Nephron (organoid): Measurements from ENCODE around the gene CTCF.

Experiments used
- H3K27ac Mint-ChIP-seq, 3 experiments: 2 replicates each; pipeline ENCODE4 v1.8.0; 2020; ENCODE audit warnings: mixed read lengths in 3 of 3, mild to moderate bottlenecking in 2 of 3, moderate library complexity in 1 of 3
- H3K27me3 Mint-ChIP-seq: 2 replicates; pipeline ENCODE4 v1.8.0; 2021; ENCODE audit warnings: low read depth, mild to moderate bottlenecking, moderate library complexity, mixed read lengths
- H3K36me3 Mint-ChIP-seq: 2 replicates; pipeline ENCODE4 v1.8.0; 2020; ENCODE audit warnings: low read depth, mixed read lengths
- H3K4me1 Mint-ChIP-seq: 2 replicates; pipeline ENCODE4 v1.8.0; 2020; ENCODE audit warnings: mixed read lengths
- H3K4me3 Mint-ChIP-seq, 3 experiments: 2 replicates each; pipeline ENCODE4 v1.8.0; 2020; ENCODE audit warnings: mild to moderate bottlenecking in 3 of 3, mixed read lengths in 3 of 3, moderate library complexity in 2 of 3
- H3K9me3 Mint-ChIP-seq: 2 replicates; pipeline ENCODE4 v1.8.0; 2020; ENCODE audit warnings: mixed read lengths
- CTCF ChIP-seq, 3 experiments: fragments of 200-600 bp; sonication (generic); IDR thresholded peaks; one replicate each; pipeline ENCODE4 v1.5.0; 2021; ENCODE audit warnings: antibody characterized with exemption in 3 of 3; ENCODE audit not compliant: unreplicated experiment in 3 of 3

Gene CTCF

GRCh38 chr16:67605641-67606040 lies 43.3 kb downstream of the CTCF start:
- H3K27me3 Mint-ChIP-seq: no peaks in the 10 kb centered on the region
- H3K4me3 Mint-ChIP-seq: no peak overlapping the region
- H3K27ac Mint-ChIP-seq: peak overlapping the region in 1 of 3 experiments; percentile 5
- peaks cover 6% of the 10 kb centered on the region for H3K4me1 Mint-ChIP-seq
- no peaks in the 10 kb centered on the region for H3K9me3 Mint-ChIP-seq
- peaks cover 12% of the 10 kb centered on the region for H3K36me3 Mint-ChIP-seq
- TF ChIP-seq CTCF (IDR thresholded peaks at IDR 0.05; ENCODE audit: unreplicated experiment in 3 of 3): no peak

DNA sequence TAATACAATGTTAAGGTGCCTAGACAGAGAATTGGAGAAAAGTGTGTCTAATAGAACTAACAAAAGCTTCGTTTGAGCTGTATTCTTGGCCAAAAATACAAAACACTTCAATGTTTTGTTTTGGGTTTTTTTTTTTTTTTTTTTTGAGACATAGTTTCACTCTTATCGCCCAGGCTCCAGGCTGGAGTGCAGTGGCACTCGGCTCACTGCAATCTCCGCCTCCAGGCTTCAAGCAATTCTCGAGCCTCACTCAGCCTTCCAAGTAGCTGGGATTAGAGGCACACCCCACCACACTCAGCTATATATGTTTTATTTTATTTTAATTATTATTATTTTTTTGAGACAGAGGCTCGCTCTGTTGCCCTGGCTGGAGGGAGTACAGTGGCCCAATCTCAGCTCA lies 44.3 kb downstream of the CTCF start:
- Mint-ChIP-seq H3K27me3 (no peaks in the 10 kb centered on the region), H3K36me3 (peaks cover 22% of the 10 kb centered on the region), H3K4me3 (no peak overlapping the region), H3K4me1 (no peaks in the 10 kb centered on the region), H3K27ac (no peak overlapping the region), H3K9me3 (no peaks in the 10 kb centered on the region)
- no peak for TF ChIP-seq CTCF (IDR thresholded peaks at IDR 0.05; ENCODE audit: unreplicated experiment in 3 of 3)

DNA sequence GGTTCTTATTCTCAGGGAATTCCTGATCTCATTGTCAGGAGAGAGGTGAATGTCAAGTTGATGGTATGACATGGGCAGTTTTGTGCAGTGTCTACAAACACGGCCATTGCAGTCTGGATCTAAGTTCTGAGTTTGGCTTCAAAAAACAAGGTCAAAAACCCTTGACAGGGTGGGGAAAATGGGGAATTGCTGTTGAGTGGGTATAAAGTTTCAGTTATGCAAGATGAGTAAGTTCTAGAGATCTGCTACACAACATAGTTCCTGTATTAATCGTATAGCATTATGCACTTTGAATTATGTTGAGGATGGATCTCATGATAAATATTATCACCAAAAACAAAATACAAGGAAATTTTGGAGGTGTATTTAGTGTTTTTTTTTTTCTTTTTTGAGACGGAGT lies 46.0 kb downstream of the CTCF start:
- Mint-ChIP-seq H3K36me3 (peaks cover 33% of the 10 kb centered on the region), H3K27me3 (no peaks in the 10 kb centered on the region), H3K27ac (no peak overlapping the region), H3K4me1 (no peaks in the 10 kb centered on the region), H3K4me3 (no peak overlapping the region), H3K9me3 (no peaks in the 10 kb centered on the region)
- TF ChIP-seq CTCF (IDR thresholded peaks at IDR 0.05; ENCODE audit: unreplicated experiment in 3 of 3): no peak

GRCh38 chr16:67613808-67614207 lies 51.5 kb downstream of the CTCF start:
- Mint-ChIP-seq H3K4me1 (no peaks in the 10 kb centered on the region), H3K4me3 (no peak overlapping the region), H3K36me3 (peaks cover 59% of the 10 kb centered on the region), H3K9me3 (no peaks in the 10 kb centered on the region), H3K27me3 (no peaks in the 10 kb centered on the region), H3K27ac (no peak overlapping the region)
- TF ChIP-seq CTCF (IDR thresholded peaks at IDR 0.05; ENCODE audit: unreplicated experiment in 3 of 3): no peak

- H3K27ac Mint-ChIP-seq: peak overlapping the region in 1 of 3 experiments; percentile 20
- peaks cover 6% of the 10 kb centered on the region for H3K4me1 Mint-ChIP-seq
- no peak overlapping the region for H3K4me3 Mint-ChIP-seq
- no peak for TF ChIP-seq CTCF (IDR thresholded peaks at IDR 0.05; ENCODE audit: unreplicated experiment in 3 of 3)
- no peaks in the 10 kb centered on the region for H3K9me3 Mint-ChIP-seq
- H3K36me3 Mint-ChIP-seq: peaks cover 65% of the 10 kb centered on the region
- H3K27me3 Mint-ChIP-seq: no peaks in the 10 kb centered on the region
Observed at GRCh38 chr16:67628216-67628615, 65.9 kb downstream of the CTCF start.

DNA sequence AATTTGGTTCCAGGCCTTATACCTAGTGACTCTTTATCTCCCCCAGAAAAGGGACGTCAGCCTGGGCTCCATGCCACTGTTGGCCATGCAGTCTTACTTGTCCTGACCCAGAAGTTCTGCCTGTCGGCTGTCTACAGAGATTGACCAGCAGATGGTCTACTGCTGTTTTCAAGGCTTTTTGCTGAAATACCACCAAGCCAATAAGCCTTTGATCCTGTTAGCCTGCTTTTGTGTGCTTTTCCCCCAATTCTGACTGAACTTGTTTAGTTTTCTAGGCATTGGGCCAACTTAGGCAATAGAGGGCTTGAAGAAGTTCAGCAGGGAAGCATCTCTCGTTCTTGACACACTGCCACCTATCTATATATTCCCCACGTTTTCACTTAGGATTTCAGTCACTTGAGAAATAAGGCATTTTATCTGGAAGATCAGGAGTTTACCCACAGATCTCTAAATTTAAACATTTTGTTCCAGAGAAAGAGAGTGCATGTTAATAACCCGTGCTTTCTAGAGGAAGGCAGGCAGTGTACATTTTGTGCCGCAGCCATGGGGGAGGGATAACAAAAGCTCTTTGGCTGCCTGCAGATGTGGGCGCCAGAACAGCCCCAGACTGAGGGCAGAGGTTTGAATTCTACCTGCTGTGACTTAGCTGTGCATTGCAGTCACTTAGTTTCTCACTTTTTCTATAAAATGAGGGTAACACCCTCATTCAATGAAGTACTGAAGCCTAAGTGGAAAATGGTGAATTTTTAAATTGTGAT lies 70.3 kb downstream of the CTCF start:
- H3K9me3 Mint-ChIP-seq: no peaks in the 10 kb centered on the region

More for the DNA sequence above, 70.3 kb downstream of the CTCF start:
- Mint-ChIP-seq H3K27ac (peak overlapping the region in 2 of 3 experiments; percentile 19 to 21), H3K27me3 (no peaks in the 10 kb centered on the region), H3K4me3 (no peak overlapping the region), H3K4me1 (peaks cover 6% of the 10 kb centered on the region), H3K36me3 (peaks cover 55% of the 10 kb centered on the region)
- TF ChIP-seq CTCF (IDR thresholded peaks at IDR 0.05; ENCODE audit: unreplicated experiment in 3 of 3): no peak
